ENCODE measurements around the gene ADAM22.

Gene ADAM22

GRCh38 chr7:88105231-88105630 lies 171.2 kb downstream of the ADAM22 start:
- no peaks in the 10 kb centered on the region for H3K79me2 ChIP-seq (ENCODE audit: control insufficient read depth, low read length)
- H3K9me3 ChIP-seq (ENCODE audit: control insufficient read depth, insufficient read depth, low read length), result no peaks in the 10 kb centered on the region
- no peaks in the 10 kb centered on the region for H3K4me1 ChIP-seq (ENCODE audit: control insufficient read depth, low read length)
- H3K27me3 ChIP-seq (ENCODE audit: control insufficient read depth, low read length), result no peaks in the 10 kb centered on the region
- no peaks in the 10 kb centered on the region for H3F3A ChIP-seq (ENCODE audit: control insufficient read depth, insufficient read depth)
- no peak overlapping the region for H3K4me2 ChIP-seq (ENCODE audit: low read length)
- TF ChIP-seq CTCF (IDR thresholded peaks at IDR 0.05; ENCODE audit: low read depth, low read length, poor library complexity, severe bottlenecking) (no peak), EZH2phosphoT487 (IDR thresholded peaks at IDR 0.05; ENCODE audit: borderline replicate concordance, low read length) (no peak)
- no peak overlapping the region for H3K4me3 ChIP-seq (ENCODE audit: low read length)
- H3K36me3 ChIP-seq (ENCODE audit: control insufficient read depth, low read length), result no peaks in the 10 kb centered on the region
- H3K27ac ChIP-seq (ENCODE audit: low read depth, low read length), result no peak overlapping the region
- H3K9me2 ChIP-seq (replicated peaks; ENCODE audit: control insufficient read depth, low read length), result no peaks in the 10 kb centered on the region
- no peaks in the 10 kb centered on the region for H4K20me1 ChIP-seq (ENCODE audit: control insufficient read depth, insufficient read depth, low read depth, low read length)

- H3F3A ChIP-seq (ENCODE audit: control insufficient read depth, insufficient read depth), result no peaks in the 10 kb centered on the region
- no peaks in the 10 kb centered on the region for H3K9me2 ChIP-seq (replicated peaks; ENCODE audit: control insufficient read depth, low read length)
- H3K9me3 ChIP-seq (ENCODE audit: control insufficient read depth, insufficient read depth, low read length), result no peaks in the 10 kb centered on the region
- H3K4me1 ChIP-seq (ENCODE audit: control insufficient read depth, low read length), result no peaks in the 10 kb centered on the region
- H3K27me3 ChIP-seq (ENCODE audit: control insufficient read depth, low read length), result no peaks in the 10 kb centered on the region
- H3K79me2 ChIP-seq (ENCODE audit: control insufficient read depth, low read length), result no peaks in the 10 kb centered on the region
- TF ChIP-seq EZH2phosphoT487 (IDR thresholded peaks at IDR 0.05; ENCODE audit: borderline replicate concordance, low read length) (no peak), CTCF (IDR thresholded peaks at IDR 0.05; ENCODE audit: low read depth, low read length, poor library complexity, severe bottlenecking) (no peak)
- H3K36me3 ChIP-seq (ENCODE audit: control insufficient read depth, low read length), result no peaks in the 10 kb centered on the region
- no peak overlapping the region for H3K4me2 ChIP-seq (ENCODE audit: low read length)
- no peaks in the 10 kb centered on the region for H4K20me1 ChIP-seq (ENCODE audit: control insufficient read depth, insufficient read depth, low read depth, low read length)
- H3K4me3 ChIP-seq (ENCODE audit: low read length), result no peak overlapping the region
- H3K27ac ChIP-seq (ENCODE audit: low read depth, low read length), result no peak overlapping the region
These were observed 172.4 kb downstream of the ADAM22 start for GRCh38 chr7:88106434-88106833.

- H3K9me2 ChIP-seq (replicated peaks; ENCODE audit: control insufficient read depth, low read length), result no peaks in the 10 kb centered on the region
- no peaks in the 10 kb centered on the region for H3F3A ChIP-seq (ENCODE audit: control insufficient read depth, insufficient read depth)
- H3K4me2 ChIP-seq (ENCODE audit: low read length), result no peak overlapping the region
- H3K4me3 ChIP-seq (ENCODE audit: low read length), result no peak overlapping the region
- no peaks in the 10 kb centered on the region for H3K79me2 ChIP-seq (ENCODE audit: control insufficient read depth, low read length)
- no peaks in the 10 kb centered on the region for H3K4me1 ChIP-seq (ENCODE audit: control insufficient read depth, low read length)
- H3K9me3 ChIP-seq (ENCODE audit: control insufficient read depth, insufficient read depth, low read length), result no peaks in the 10 kb centered on the region
- no peaks in the 10 kb centered on the region for H3K27me3 ChIP-seq (ENCODE audit: control insufficient read depth, low read length)
- H3K36me3 ChIP-seq (ENCODE audit: control insufficient read depth, low read length), result no peaks in the 10 kb centered on the region
- no peak overlapping the region for H3K27ac ChIP-seq (ENCODE audit: low read depth, low read length)
- TF ChIP-seq CTCF (IDR thresholded peaks at IDR 0.05; ENCODE audit: low read depth, low read length, poor library complexity, severe bottlenecking) (no peak), EZH2phosphoT487 (IDR thresholded peaks at IDR 0.05; ENCODE audit: borderline replicate concordance, low read length) (no peak)
- no peaks in the 10 kb centered on the region for H4K20me1 ChIP-seq (ENCODE audit: control insufficient read depth, insufficient read depth, low read depth, low read length)
These were observed 175.6 kb downstream of the ADAM22 start for GRCh38 chr7:88109612-88110011.

Data from DOHH2 (cell line).